ENCODE measurements around the gene NR1D2.
"Not testable (repeated sequence)": the region's sequence is repeated elsewhere in the genome, so short reads cannot be mapped to it uniquely, and the experiment has no call there.

The NR1D2 gene

DNA sequence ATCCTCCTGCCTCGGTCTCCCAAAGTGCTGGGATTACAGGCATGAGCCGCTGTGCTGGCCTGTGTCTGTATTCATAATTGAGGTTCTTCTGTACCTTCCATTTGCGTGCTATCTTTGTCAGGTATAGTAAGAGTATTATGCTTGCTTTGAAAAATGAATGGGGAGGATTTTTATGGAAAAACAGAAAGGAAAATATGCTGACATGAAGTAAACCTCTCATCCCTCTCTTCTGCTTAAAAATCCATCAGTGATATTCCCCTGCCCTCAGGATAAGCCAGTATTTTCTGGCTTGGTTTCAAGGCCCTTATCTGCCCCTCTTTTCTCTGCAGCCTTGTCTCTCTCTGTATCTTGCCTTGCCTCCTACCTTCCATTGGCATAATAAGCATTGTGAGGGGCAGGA is 80.7 kb downstream of the NR1D2 start:
- in situ Hi-C loops (cut with HindIII; ENCODE audit: low pct_ligation_motif_present, low pct_unique_long_range_greater_than_20kb, low sequenced_read_pairs), result no loop called here
- DNase-seq, result no peak

DNA sequence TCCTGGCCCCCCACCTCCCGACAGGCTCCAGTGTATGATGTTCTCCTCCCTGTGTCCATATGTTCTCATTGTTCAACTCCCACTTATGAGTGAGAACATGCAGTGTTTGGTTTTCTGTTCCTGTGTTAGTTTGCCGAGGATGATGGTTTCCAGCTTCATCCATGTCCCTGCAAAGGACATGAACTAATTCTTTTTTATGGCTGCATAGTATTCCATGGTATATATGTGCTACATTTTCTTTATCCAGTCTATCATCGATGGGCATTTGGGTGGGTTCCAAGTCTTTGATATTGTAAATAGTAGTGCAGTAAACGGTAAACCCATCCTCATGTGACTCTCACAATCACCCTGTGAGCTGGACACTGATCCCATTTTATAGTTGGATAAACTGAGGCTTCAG is 81.6 kb downstream of the NR1D2 start:
- DNase-seq; in situ Hi-C loops (cut with HindIII; ENCODE audit: low pct_ligation_motif_present, low pct_unique_long_range_greater_than_20kb, low sequenced_read_pairs): not testable (repeated sequence)

DNA sequence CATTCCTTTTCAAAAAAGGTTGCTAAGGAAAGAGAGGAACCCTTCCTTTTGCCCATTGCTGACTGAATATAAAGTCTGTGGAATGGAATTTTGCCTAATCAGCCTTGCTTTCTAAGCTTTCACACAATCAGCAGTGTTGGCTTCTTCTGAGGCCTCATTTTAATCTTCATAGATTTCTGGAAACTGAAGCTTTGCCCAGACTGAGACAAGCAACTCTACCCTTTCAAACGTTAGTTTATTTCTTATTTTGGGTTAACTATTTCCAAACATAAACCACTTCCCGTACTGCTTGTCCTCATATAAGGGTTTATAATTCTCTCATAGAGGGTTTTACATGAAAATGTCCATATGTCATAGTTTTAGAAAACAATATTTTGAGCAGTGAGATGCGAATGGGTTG is 82.9 kb downstream of the NR1D2 start:
- in situ Hi-C loops (cut with HindIII; ENCODE audit: low pct_ligation_motif_present, low pct_unique_long_range_greater_than_20kb, low sequenced_read_pairs), result no loop called here

More for the DNA sequence above, 82.9 kb downstream of the NR1D2 start:
- DNase-seq, result no peak

All from ACHN (cell line).